Transverse colon (tissue), 4 donors: Measurements from ENCODE around the gene ARIH1. TPM values are rescaled to one million over a fixed set of nuclear protein-coding genes. Genes with fewer than 3 reads are reported as not detected.

ENCODE experiments used
- DNase-seq: peaks from one replicate; pipeline ENCODE4 v3.0.0-alpha.2; 2019
- H3K27ac ChIP-seq, 4 donors: fragments of 200-600 bp; sonication (generic); 2 replicates each; pipeline ENCODE4 v1.5.1; 2016 to 2018; ENCODE audit warnings: inconsistent platforms in 4 of 4
- H3K27me3 ChIP-seq: fragments of 200-600 bp; sonication (generic); 2 replicates; pipeline ENCODE4 v1.5.1; 2017; ENCODE audit warnings: inconsistent platforms
- H3K36me3 ChIP-seq, 4 donors: fragments of 200-600 bp; sonication (generic); 2 replicates each; pipeline ENCODE4 v1.5.1; 2017 to 2019; ENCODE audit warnings: inconsistent platforms in 4 of 4
- H3K4me1 ChIP-seq, 4 donors: fragments of 200-600 bp; sonication (generic); 2 replicates each; pipeline ENCODE4 v1.5.1; 2017 to 2020; ENCODE audit warnings: inconsistent platforms in 4 of 4
- H3K4me3 ChIP-seq, 4 donors: fragments of 200-600 bp; sonication (generic); 1 replicate in 1 of 4; 2 replicates in 3 of 4; pipeline versions ENCODE4 v1.5.1 to v1.6.1; 2017 to 2019; ENCODE audit warnings: inconsistent platforms in 4 of 4
- H3K9me3 ChIP-seq, 2 donors: fragments of 200-600 bp; sonication (generic); 2 replicates each; pipeline ENCODE4 v1.5.1; 2017 to 2019; ENCODE audit warnings: inconsistent platforms in 2 of 2
- EP300 ChIP-seq: sonication (generic); formaldehyde crosslinking; IDR thresholded peaks from one replicate; pipeline ENCODE4 v1.6.1; 2017; ENCODE audit warnings: antibody characterized with exemption, low read depth
- POLR2A ChIP-seq: fragments of 450-650 bp; IDR thresholded peaks from one replicate; pipeline ENCODE4 v1.6.1; 2016; ENCODE audit warnings: antibody characterized with exemption, mild to moderate bottlenecking, moderate library complexity
- POLR2AphosphoS5 ChIP-seq, 3 donors: sonication (generic); formaldehyde crosslinking; IDR thresholded peaks; one replicate each; pipeline ENCODE4 v1.6.1; 2016; ENCODE audit warnings: antibody characterized with exemption in 3 of 3
- WGBS, 2 donors: methylation state at CpG; one replicate each; pipeline ENCODE4 v1.1.5; 2018; ENCODE audit warnings: low coverage in 1 of 2; 5-methylcytosine and 5-hydroxymethylcytosine counted together
- in situ Hi-C, 4 donors: fragments of 200-750 bp; cut with MboI; loops; one replicate each; pipeline versions ENCODE4 v1.15.0 to v1.15.1; 2017; ENCODE audit warnings: low sequenced_read_pairs in 3 of 4, low pct_ligation_motif_present in 1 of 4, low pct_unique_long_range_greater_than_20kb in 1 of 4
- intact Hi-C: fragments of 100-400 bp; cut with DNase I; formaldehyde crosslinking; loops from one replicate; pipeline ENCODE4 v1.15.1; 2023; ENCODE audit warnings: low total_unique reads
- total RNA-seq, 4 donors: library from RNA; depleted of rRNA; stranded (reverse); fragments of >200 nt; gene quantifications; one replicate each; pipeline ENCODE4 v1.1.0, GENCODE V29; 2016
- TF ChIP-seq, protein P1 (sequence below), 5 experiments: fragments of 200-600 bp in 3 of 5; fragments of 450-650 bp in 2 of 5; sonication (generic) in 3 of 5; IDR thresholded peaks; 1 replicate in 2 of 5; 2 replicates in 3 of 5; pipeline ENCODE4 v1.5.1; 2016 to 2017; ENCODE audit warnings: antibody characterized with exemption in 5 of 5, inconsistent platforms in 3 of 5, mild to moderate bottlenecking in 2 of 5, moderate library complexity in 1 of 5

Gene ARIH1
- total RNA-seq, 4 donors from 2014 or later, result 15.7 to 108 (median 53.1) TPM

DNA sequence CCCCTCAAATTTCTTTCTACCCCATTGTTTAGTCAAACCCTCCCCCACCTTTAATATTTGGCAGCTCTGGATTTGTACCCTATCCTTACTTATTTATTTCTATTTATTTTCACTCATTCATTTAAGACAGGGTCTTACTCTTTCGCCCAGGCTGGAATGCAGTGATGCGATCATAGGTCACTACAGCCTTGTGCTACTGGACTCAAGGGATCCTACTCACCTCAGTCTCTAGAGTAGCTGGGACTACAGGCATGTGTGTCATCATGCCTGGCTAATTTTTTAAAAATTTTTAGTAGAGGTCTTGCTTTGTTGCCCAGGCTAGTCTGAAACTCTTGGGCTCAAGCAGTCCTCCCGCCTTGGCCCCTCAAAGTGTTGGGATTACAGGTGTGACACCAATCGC lies 35.4 kb downstream of the ARIH1 start:
- WGBS, 2 donors, result 95 to 98% methylated on average over 3 to 4 of the region's 4 CpGs

DNA sequence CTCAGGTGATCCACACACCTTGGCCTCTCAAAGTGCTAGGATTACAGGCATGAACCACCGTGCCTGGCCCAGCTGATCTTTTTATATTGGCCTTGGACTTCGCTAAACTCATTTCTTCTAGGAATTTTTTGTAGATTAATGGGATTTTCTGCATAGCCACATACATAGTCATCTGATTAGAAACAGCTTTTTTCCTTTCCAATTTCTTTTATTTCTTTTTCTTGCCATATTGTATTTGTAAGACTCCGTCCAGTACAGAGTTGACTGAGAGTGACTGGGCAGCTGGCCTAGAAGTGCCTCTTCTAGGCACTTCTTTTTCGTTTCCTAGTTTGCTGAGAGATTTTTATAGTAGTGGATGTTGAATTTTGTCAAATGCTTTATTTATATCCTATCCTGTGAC lies 37.4 kb downstream of the ARIH1 start:
- no peaks in the 10 kb centered on the region for H3K9me3 ChIP-seq
- no peak overlapping the region for H3K27ac ChIP-seq
- in situ Hi-C loops (no loop called here), intact Hi-C loops (no loop called here)
- no peak overlapping the region for H3K4me3 ChIP-seq
- H3K4me1 ChIP-seq, result peaks cover 0 to 35% (median 17%) of the 10 kb centered on the region in 4 donors
- 78 to 86% methylated on average over 3 to 4 of the region's 4 CpGs for WGBS, 2 donors
- DNase-seq, result no peak
- TF ChIP-seq POLR2A (no peak), EP300 (no peak), POLR2AphosphoS5 (IDR thresholded peaks at IDR 0.05) (no peak)
- TF ChIP-seq, protein P1, sequence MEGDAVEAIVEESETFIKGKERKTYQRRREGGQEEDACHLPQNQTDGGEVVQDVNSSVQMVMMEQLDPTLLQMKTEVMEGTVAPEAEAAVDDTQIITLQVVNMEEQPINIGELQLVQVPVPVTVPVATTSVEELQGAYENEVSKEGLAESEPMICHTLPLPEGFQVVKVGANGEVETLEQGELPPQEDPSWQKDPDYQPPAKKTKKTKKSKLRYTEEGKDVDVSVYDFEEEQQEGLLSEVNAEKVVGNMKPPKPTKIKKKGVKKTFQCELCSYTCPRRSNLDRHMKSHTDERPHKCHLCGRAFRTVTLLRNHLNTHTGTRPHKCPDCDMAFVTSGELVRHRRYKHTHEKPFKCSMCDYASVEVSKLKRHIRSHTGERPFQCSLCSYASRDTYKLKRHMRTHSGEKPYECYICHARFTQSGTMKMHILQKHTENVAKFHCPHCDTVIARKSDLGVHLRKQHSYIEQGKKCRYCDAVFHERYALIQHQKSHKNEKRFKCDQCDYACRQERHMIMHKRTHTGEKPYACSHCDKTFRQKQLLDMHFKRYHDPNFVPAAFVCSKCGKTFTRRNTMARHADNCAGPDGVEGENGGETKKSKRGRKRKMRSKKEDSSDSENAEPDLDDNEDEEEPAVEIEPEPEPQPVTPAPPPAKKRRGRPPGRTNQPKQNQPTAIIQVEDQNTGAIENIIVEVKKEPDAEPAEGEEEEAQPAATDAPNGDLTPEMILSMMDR (IDR thresholded peaks at IDR 0.05), result no peak
- no peaks in the 10 kb centered on the region for H3K36me3 ChIP-seq
- no peaks in the 10 kb centered on the region for H3K27me3 ChIP-seq

More for the DNA sequence above, 35.4 kb downstream of the ARIH1 start:
- DNase-seq, result no peak
- Histone ChIP-seq H3K4me1 (peaks cover 0 to 24% (median 9%) of the 10 kb centered on the region in 4 donors), H3K36me3 (no peaks in the 10 kb centered on the region), H3K27ac (no peak overlapping the region), H3K4me3 (no peak overlapping the region), H3K9me3 (no peaks in the 10 kb centered on the region), H3K27me3 (no peaks in the 10 kb centered on the region)
- TF ChIP-seq, protein P1 (IDR thresholded peaks at IDR 0.05), result no peak
- TF ChIP-seq EP300, result no peak
- no peak for TF ChIP-seq POLR2A
- TF ChIP-seq POLR2AphosphoS5 (IDR thresholded peaks at IDR 0.05), result no peak
- in situ Hi-C loops (no loop called here), intact Hi-C loops (no loop called here)

DNA sequence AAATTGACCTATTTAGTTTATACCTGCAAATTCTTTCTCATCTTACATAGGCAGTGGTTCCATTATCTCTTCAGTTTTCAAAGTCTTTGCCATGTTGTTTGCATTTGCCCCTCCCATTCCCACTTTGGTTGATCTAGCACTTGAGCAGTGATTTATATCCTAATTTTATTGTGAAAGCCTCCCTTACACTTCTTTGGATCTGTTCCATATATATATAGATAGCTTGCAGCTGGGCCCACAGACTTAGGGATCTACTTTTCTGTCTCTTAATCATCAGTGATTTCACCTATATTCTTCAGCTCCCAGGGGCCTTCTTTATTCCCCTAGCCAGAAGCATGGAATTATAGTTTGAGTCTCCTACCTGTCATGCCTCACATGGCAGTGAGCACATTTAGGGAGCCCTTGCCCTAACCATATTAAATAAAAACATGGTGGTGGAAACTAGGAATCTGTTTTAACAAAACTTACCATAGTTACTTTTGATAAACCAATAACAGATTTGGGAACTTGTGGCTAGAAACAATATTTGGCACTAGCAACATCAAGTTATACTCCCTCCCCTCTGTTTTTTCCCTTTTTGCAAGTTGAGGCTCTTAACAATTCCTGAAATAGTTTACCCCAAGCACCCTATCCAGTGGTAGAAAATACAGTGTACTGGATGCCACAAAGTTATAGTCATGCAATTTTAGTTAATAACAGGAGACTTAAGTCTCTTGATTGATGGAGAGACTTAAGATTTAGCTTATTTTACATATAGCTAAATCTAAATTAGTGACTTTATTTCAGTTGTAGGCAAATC lies 41.7 kb downstream of the ARIH1 start:
- H3K27me3 ChIP-seq, result no peaks in the 10 kb centered on the region
- in situ Hi-C loops (no loop called here), intact Hi-C loops (no loop called here)
- H3K27ac ChIP-seq, result no peak overlapping the region
- no peak overlapping the region for H3K4me3 ChIP-seq
- H3K36me3 ChIP-seq, result no peaks in the 10 kb centered on the region
- peaks cover 0 to 35% (median 17%) of the 10 kb centered on the region in 4 donors for H3K4me1 ChIP-seq
- DNase-seq, result no peak
- H3K9me3 ChIP-seq, result no peaks in the 10 kb centered on the region
- TF ChIP-seq EP300, result no peak
- TF ChIP-seq, protein P1 (IDR thresholded peaks at IDR 0.05), result no peak
- no peak for TF ChIP-seq POLR2AphosphoS5 (IDR thresholded peaks at IDR 0.05)
- no peak for TF ChIP-seq POLR2A

DNA sequence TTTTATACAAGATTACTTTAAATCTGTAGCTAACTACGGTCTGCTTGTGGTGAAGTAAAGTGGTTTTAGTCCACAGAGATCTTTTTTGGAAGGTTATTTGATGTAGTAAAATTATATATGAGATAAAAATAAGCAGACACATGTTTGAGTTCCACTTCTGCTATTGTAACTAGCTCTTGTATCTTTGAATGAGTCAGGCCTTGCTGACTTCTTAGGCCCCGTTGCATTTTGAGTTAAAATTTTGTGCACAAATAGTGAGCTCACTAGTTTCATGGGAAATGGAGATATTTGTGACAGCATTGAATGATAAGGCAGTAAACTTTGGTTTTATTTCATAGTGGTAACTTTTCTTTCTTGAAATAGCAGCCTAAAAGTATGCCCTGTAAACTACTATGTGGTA lies 42.6 kb downstream of the ARIH1 start:
- 54 to 62% methylated on average over 2 of the region's 2 CpGs for WGBS, 2 donors
- no peak for TF ChIP-seq POLR2AphosphoS5 (IDR thresholded peaks at IDR 0.05)
- no peak for TF ChIP-seq EP300
- TF ChIP-seq, protein P1 (IDR thresholded peaks at IDR 0.05), result no peak
- no peak for TF ChIP-seq POLR2A
- intact Hi-C loops, result no loop called here

More for the DNA sequence above, 42.6 kb downstream of the ARIH1 start:
- Histone ChIP-seq H3K36me3 (no peaks in the 10 kb centered on the region), H3K4me3 (no peak overlapping the region), H3K9me3 (no peaks in the 10 kb centered on the region), H3K27me3 (no peaks in the 10 kb centered on the region), H3K27ac (no peak overlapping the region), H3K4me1 (peaks cover 0 to 33% (median 17%) of the 10 kb centered on the region in 4 donors)
- no peak for DNase-seq
- in situ Hi-C loops, result no loop called here
